GM12878 (cell line): Measurements from ENCODE around the gene SLC17A2. TPM values are rescaled to one million over a fixed set of nuclear protein-coding genes. Genes with fewer than 3 reads are reported as not detected.

Experiments used
- ATAC-seq: fragments of 200-7000 bp; cut with Tn5 transposase; 3 replicates; pipeline ENCODE4 v1.9.1; 2020; ENCODE audit warnings: mild to moderate bottlenecking, moderate library complexity
- BruUV-seq: library from RNA; stranded (reverse); fragments of 400-500 nt; replicated peaks from 2 replicates; lab custom pipeline; 2021; lab: Mats Ljungman, UMichigan
- CTCF ChIA-PET: fragments of 300-600 bp; sonication (Branson Sonifier 250); formaldehyde crosslinking; extraction: SDS; loops from one replicate; lab custom pipeline; 2021; ENCODE audit warnings: inconsistent platforms; lab: Yijun Ruan, JAX
- POLR2A ChIA-PET: fragments of 350-600 bp; formaldehyde crosslinking; extraction: SDS; loops from one replicate; lab custom pipeline; 2021; ENCODE audit warnings: inconsistent platforms; lab: Charles Lee
- RAD21 ChIA-PET: fragments of 300-600 bp; sonication (Branson Sonifier 250); formaldehyde crosslinking; loops from one replicate; lab custom pipeline; 2023; ENCODE audit warnings: antibody characterized with exemption; ENCODE audit not compliant: unreplicated experiment; lab: Charles Lee
- SMC1A ChIA-PET: fragments of 300-600 bp; sonication (Branson Sonifier 250); formaldehyde crosslinking; loops from one replicate; lab custom pipeline; 2023; ENCODE audit not compliant: unreplicated experiment, uncharacterized antibody; lab: Charles Lee
- DNase-seq: peaks from one replicate; pipeline ENCODE4 v3.0.0-alpha.2; 2011; ENCODE audit warnings: low read depth, low spot score
- FAIRE-seq: peaks from 3 replicates; lab custom pipeline; 2011; peaks lifted over from hg19 to GRCh38; lab: Jason Lieb, UNC
- H2AFZ ChIP-seq: 2 replicates; pipeline ENCODE4 v1.6.0; 2011; ENCODE audit warnings: low read depth, low read length, control low read depth; ENCODE audit not compliant: control insufficient read depth
- H3K27ac ChIP-seq: 2 replicates; pipeline ENCODE4 v1.5.1; 2011; ENCODE audit warnings: control low read depth; ENCODE audit not compliant: control insufficient read depth, insufficient read depth
- H3K27me3 ChIP-seq, 2 experiments: replicated peaks in 1 of 2; 2 replicates each; pipeline versions ENCODE4 v1.6.0 to v1.6.1; 2011; ENCODE audit warnings: low read length in 1 of 2; ENCODE audit not compliant: control insufficient read depth in 2 of 2, insufficient read depth in 2 of 2
- H3K36me3 ChIP-seq, 2 experiments: 2 replicates each; pipeline ENCODE4 v1.5.1; 2011; ENCODE audit warnings: low read length in 1 of 2; ENCODE audit not compliant: control insufficient read depth in 2 of 2, insufficient read depth in 2 of 2
- H3K4me1 ChIP-seq: 2 replicates; pipeline ENCODE4 v1.6.1; 2011; ENCODE audit warnings: mild to moderate bottlenecking, low read length, moderate library complexity, mixed read lengths; ENCODE audit not compliant: control insufficient read depth, insufficient read depth
- H3K4me2 ChIP-seq: 2 replicates; pipeline ENCODE4 v1.6.0; 2011; ENCODE audit warnings: control low read depth; ENCODE audit not compliant: control insufficient read depth, insufficient read depth
- H3K4me3 ChIP-seq: fragments of 200-600 bp; sonication (generic); 2 replicates; pipeline ENCODE4 v1.5.1; 2016
- H3K79me2 ChIP-seq: 2 replicates; pipeline ENCODE4 v1.6.0; 2011; ENCODE audit warnings: low read length; ENCODE audit not compliant: control insufficient read depth, insufficient read depth
- H3K9ac ChIP-seq: 2 replicates; pipeline ENCODE4 v1.8.0; 2011; ENCODE audit warnings: low read length, control low read depth, mixed read lengths; ENCODE audit not compliant: control insufficient read depth, insufficient read depth
- H3K9me3 ChIP-seq: replicated peaks from 3 replicates; pipeline ENCODE4 v1.5.1; 2011; ENCODE audit warnings: mild to moderate bottlenecking, low read length; ENCODE audit not compliant: control insufficient read depth, insufficient read depth
- H4K20me1 ChIP-seq: 2 replicates; pipeline ENCODE4 v1.6.0; 2011; ENCODE audit not compliant: control insufficient read depth, insufficient read depth
- ASH2L ChIP-seq: fragments of 300-600, 200-600 bp; sonication (generic); IDR thresholded peaks from 2 replicates; pipeline ENCODE4 v1.6.1; 2017; ENCODE audit warnings: low read depth, mild to moderate bottlenecking, borderline replicate concordance
- E2F8 ChIP-seq: fragments of 450-650 bp; IDR thresholded peaks from 2 replicates; pipeline ENCODE4 v1.6.1; 2018; ENCODE audit warnings: mild to moderate bottlenecking, low read depth, moderate library complexity; ENCODE audit not compliant: partially characterized antibody
- ELK1 ChIP-seq: IDR thresholded peaks from 2 replicates; pipeline ENCODE4 v1.6.1; 2012; ENCODE audit warnings: low read depth, low read length, improper control_type of control experiment
- IKZF2 ChIP-seq, 2 experiments: fragments of 450-650 bp; IDR thresholded peaks; 2 replicates each; pipeline ENCODE4 v1.6.1; 2017; ENCODE audit warnings: mild to moderate bottlenecking in 2 of 2, moderate library complexity in 2 of 2
- PBX3 ChIP-seq: IDR thresholded peaks from 2 replicates; pipeline ENCODE4 v1.6.1; 2011; ENCODE audit warnings: mild to moderate bottlenecking, low read depth, low read length, moderate library complexity; ENCODE audit not compliant: insufficient replicate concordance
- POLR2AphosphoS2 ChIP-seq: IDR thresholded peaks from 2 replicates; pipeline ENCODE4 v1.6.1; 2011; ENCODE audit warnings: low read depth, mild to moderate bottlenecking, low read length, improper control_type of control experiment, moderate library complexity
- SIX5 ChIP-seq: IDR thresholded peaks from 2 replicates; pipeline ENCODE4 v1.6.1; 2011; ENCODE audit warnings: mild to moderate bottlenecking, low read depth, low read length, moderate library complexity; ENCODE audit not compliant: severe bottlenecking
- SREBF2 ChIP-seq: IDR thresholded peaks from 2 replicates; pipeline ENCODE4 v1.6.1; 2012; ENCODE audit warnings: mild to moderate bottlenecking, low read length
- SRF ChIP-seq, 2 experiments: IDR thresholded peaks; 2 replicates each; pipeline ENCODE4 v1.6.1; 2011; ENCODE audit warnings: low read depth in 2 of 2, low read length in 2 of 2, mild to moderate bottlenecking in 1 of 2, moderate library complexity in 1 of 2
- WRNIP1 ChIP-seq: IDR thresholded peaks from 2 replicates; pipeline ENCODE4 v1.6.1; 2011; ENCODE audit warnings: low read depth, low read length, improper control_type of control experiment, borderline replicate concordance
- ZBTB4 ChIP-seq: fragments of 450-650 bp; formaldehyde crosslinking; IDR thresholded peaks from 2 replicates; pipeline ENCODE4 v1.4.0; 2022; ENCODE audit warnings: mild to moderate bottlenecking, moderate library complexity
- WGBS: methylation state at CpG from one replicate; pipeline ENCODE4 v1.1.6; 2016; ENCODE audit warnings: low lambda C conversion rate; ENCODE audit not compliant: insufficient replicate concordance, insufficient coverage; ENCODE audit errors: missing lambda C conversion rate; 5-methylcytosine and 5-hydroxymethylcytosine counted together
- in situ Hi-C: fragments of 300-500 bp; cut with MboI; formaldehyde crosslinking; loops from 9 replicates; pipeline ENCODE4 v1.14.3; 2018; ENCODE audit warnings: mixed read lengths
- intact Hi-C: fragments of 100-400 bp; cut with micrococcal nuclease; formaldehyde crosslinking; loops from one replicate; pipeline ENCODE4 v1.14.2; 2022; ENCODE audit not compliant: unreplicated experiment
- polyA plus RNA-seq, 11 experiments: library from polyadenylated mRNA; depleted of rRNA in 4 of 11; unstranded in 6 of 11; stranded (reverse) in 5 of 11; fragments of >200 nt; fragmentation: Nextera tagmentation in 4 of 11; fragmentation: Illumina TruSeq in 1 of 11; extraction: Ambion mirVana in 4 of 11; extraction: Trizol in 1 of 11; gene quantifications; 1 replicate in 1 of 11; 2 replicates in 10 of 11; pipeline versions ENCODE4 v1.2.1 to v1.2.3, GENCODE V29; 2011 to 2016; ENCODE audit warnings: inconsistent platforms in 2 of 11, missing spikeins in 2 of 11, low read depth in 1 of 11
- total RNA-seq, 4 experiments: library from RNA; depleted of rRNA in 3 of 4; stranded (reverse); fragments of >200 nt in 3 of 4; fragmentation: Illumina TruSeq in 1 of 4; extraction: Trizol in 1 of 4; gene quantifications; 2 replicates each; pipeline versions ENCODE4 v1.2.1 to v1.2.3, GENCODE V29; 2013 to 2021

Gene SLC17A2
- total and polyA plus RNA-seq, 10 of the 15 experiments (the other 5 are each of a cell fraction or from before 2014, with no cell fraction given): not detected

DNA sequence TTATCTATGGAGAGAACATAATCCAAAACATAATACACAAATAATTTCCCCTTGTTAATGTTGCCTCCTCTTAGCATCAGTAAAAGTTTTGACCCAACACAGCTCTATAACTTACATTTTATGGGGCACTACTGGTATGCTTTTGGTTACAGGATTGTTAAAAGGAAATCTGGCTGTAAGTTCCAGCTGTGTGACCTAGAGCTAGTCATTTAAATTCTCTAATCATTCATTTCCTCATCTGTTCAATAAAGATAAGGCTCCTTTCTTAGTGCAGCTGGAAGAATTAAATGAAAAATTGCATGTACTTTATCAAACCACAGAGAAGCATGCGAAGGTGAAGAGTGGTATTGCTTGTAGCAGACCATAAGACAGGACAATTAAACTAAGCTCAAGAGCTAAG lies 4.6 kb downstream of the SLC17A2 start:
- POLR2A ChIA-PET: interaction anchor here (0.7 kb wide), 1 partner anchor 40 kb away, joined by 7 read pairs; no protein-coding TSS in a partner anchor
- no peaks in the 10 kb centered on the region; a peak in 2 of 4 replicates for H3K27me3 ChIP-seq
- H3K4me3 ChIP-seq: no peak overlapping the region
- no TSS peak for BruUV-seq
- H2AFZ ChIP-seq: no peak overlapping the region
- WGBS: 0% methylated on average over 1 of the region's 1 CpG
- no peaks in the 10 kb centered on the region for H3K36me3 ChIP-seq
- no peak overlapping the region for H3K9ac ChIP-seq
- H3K9me3 ChIP-seq: no peaks in the 10 kb centered on the region
- in situ Hi-C loops (loop anchor here (25.0 kb wide), 1 partner anchor 664 kb away; no protein-coding TSS in a partner anchor), intact Hi-C loops (no loop called here)
- H3K79me2 ChIP-seq: no peaks in the 10 kb centered on the region
- no peaks in the 10 kb centered on the region for H3K4me1 ChIP-seq
- no peaks in the 10 kb centered on the region for H4K20me1 ChIP-seq
- RAD21 ChIA-PET: no interaction called here
- DNase-seq (no peak), FAIRE-seq (no peak), ATAC-seq (no peak)
- H3K4me2 ChIP-seq: no peak overlapping the region
- CTCF ChIA-PET: interaction anchor here (1.0 to 1.5 kb wide), 5 partner anchors 136 to 660 kb away, joined by 3 to 5 read pairs (median 3); no protein-coding TSS in a partner anchor
- H3K27ac ChIP-seq: no peak overlapping the region
- SMC1A ChIA-PET: interaction anchor here (1.1 to 1.8 kb wide), 3 partner anchors 20 to 51 kb away, joined by 3 to 6 read pairs (median 3); no protein-coding TSS in a partner anchor
- TF ChIP-seq PBX3 (no peak), ELK1 (no peak), SREBF2 (no peak), ZBTB4 (CRISPR knock-in tag) (no peak), WRNIP1 (no peak), IKZF2 (IDR thresholded peaks at IDR 0.05) (no peak), SRF (IDR thresholded peaks at IDR 0.05; ENCODE audit: low read depth in 2 of 2, low read length in 2 of 2) (no peak), SIX5 (no peak), ASH2L (no peak), POLR2AphosphoS2 (no peak), E2F8 (no peak)
